MM.1S (cell line): ENCODE results near the gene THAP7.

Source experiments
- EZH2 ChIP-seq: fragments of 300-600 bp; sonication (generic); optimal IDR thresholded peaks from 2 replicates; pipeline ENCODE3; 2017; ENCODE audit warnings: low read depth, mild to moderate bottlenecking, antibody characterized with exemption, low read length, mixed read lengths
- TF ChIP-seq, protein P1 (sequence below): fragments of 300-600 bp; sonication (generic); IDR thresholded peaks from 2 replicates; pipeline ENCODE4 v1.5.1; 2016; ENCODE audit warnings: antibody characterized with exemption, low read length, mixed read lengths

DNA sequence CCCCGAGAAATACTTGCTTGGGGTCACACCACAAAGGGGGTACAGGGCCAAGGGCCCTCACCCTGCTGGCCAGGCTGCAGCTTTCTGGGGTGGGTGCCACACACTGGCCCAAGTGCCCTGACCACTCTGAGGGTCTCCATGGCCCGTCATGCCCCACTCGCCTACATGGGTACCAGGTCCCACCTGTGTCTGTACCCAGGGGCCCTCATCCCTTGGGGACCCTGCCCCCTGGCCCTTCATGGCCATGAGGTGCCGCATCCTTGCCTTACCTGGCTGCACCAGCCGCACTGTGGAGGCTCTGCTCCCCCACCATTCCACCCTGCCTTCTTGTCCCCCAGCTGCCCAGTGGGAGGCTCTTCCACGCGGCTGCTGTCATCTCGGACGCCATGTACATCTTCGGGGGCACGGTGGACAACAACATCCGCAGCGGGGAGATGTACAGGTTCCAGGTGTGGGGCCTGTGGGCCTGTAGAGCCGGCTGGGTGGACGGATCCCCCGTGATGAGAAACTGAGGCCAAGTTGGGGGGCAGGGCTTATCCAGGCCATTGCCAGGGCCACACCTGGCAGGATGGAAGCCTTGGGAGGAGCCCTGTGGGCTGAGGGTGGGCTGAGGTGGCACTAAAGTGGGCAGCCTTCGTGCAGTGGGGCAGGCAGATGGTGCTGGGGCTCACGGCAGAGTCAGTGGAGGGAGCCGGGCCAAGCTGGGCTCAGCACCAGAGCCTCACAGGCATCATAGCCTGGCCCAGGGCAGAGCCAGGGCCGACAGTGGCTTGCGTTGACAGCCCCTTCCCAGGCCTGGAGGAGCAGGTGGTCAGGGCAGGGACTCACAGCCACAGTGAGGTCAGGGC is 9.2 kb downstream of the THAP7 start:
- TF ChIP-seq, protein P1, sequence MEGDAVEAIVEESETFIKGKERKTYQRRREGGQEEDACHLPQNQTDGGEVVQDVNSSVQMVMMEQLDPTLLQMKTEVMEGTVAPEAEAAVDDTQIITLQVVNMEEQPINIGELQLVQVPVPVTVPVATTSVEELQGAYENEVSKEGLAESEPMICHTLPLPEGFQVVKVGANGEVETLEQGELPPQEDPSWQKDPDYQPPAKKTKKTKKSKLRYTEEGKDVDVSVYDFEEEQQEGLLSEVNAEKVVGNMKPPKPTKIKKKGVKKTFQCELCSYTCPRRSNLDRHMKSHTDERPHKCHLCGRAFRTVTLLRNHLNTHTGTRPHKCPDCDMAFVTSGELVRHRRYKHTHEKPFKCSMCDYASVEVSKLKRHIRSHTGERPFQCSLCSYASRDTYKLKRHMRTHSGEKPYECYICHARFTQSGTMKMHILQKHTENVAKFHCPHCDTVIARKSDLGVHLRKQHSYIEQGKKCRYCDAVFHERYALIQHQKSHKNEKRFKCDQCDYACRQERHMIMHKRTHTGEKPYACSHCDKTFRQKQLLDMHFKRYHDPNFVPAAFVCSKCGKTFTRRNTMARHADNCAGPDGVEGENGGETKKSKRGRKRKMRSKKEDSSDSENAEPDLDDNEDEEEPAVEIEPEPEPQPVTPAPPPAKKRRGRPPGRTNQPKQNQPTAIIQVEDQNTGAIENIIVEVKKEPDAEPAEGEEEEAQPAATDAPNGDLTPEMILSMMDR = no peak
- no peak for TF ChIP-seq EZH2
